ENCODE measurements around the gene TMEM240.
"Not testable (repeated sequence)": the region's sequence is repeated elsewhere in the genome, so short reads cannot be mapped to it uniquely, and the experiment has no call there.

Gene TMEM240

GRCh38 chr1:1490633-1491230, 49.7 kb downstream of the TMEM240 start:
- DNase-seq, result no peak

DNA sequence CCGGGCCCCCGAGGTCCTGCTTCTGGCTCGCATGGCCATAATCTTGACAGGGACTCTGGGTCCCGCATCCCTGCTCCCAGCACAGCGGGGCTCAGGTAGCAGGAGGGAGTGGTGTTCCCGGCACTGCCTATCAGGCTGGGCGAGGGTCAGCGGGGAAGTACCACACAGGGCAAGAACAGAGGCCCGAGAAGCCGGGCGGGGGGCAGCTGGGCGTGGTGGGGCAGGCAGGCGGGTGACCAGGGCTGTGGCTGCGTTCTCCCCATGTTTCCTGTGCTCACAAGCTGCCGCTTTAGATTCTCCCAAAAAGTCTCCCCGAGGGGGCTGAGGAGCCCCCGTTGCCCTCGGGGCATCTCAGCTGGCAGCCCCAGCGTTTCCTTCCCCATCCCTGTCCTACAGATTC, 50.6 kb downstream of the TMEM240 start:
- no peak for DNase-seq

- DNase-seq, result no peak
These were observed 51.2 kb downstream of the TMEM240 start for GRCh38 chr1:1489231-1489630.

DNA sequence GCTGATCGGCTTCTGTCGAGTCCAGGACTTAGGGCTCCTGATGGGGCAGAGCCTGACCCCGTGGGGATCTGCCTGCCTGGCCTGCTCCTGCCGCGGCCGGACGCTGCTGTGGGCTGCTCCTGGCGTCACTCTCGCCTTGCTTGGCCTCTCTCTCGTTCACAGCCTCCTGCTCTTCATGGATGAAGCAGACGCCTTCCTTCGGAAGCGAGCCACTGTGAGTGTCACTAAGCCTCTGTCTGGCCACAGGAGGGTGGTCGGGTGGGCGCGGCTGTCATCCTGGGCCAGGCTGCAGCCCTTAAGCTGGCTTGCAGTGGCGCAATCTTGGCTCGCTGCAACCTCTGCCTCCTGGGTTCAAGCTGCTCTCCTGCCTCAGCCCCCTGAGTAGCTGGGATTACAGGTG, 52.7 kb downstream of the TMEM240 start:
- DNase-seq, result no peak

- not testable (repeated sequence) for DNase-seq
These were observed 54.6 kb downstream of the TMEM240 start for GRCh38 chr1:1485755-1486317.

- DNase-seq, result not testable (repeated sequence)
These were observed 55.3 kb downstream of the TMEM240 start for GRCh38 chr1:1484976-1485750.

Data from cerebellar nuclear complex (tissue), 1 donor.